Left ventricle myocardium inferior (tissue), 1 donor: ENCODE results near the gene EPHB1. TPM values are rescaled to one million over a fixed set of nuclear protein-coding genes. Genes with fewer than 3 reads are reported as not detected.

ENCODE experiments used
- DNase-seq: peaks from one replicate; pipeline ENCODE4 v3.0.0-alpha.2; 2020
- H3K27ac ChIP-seq: fragments of 200-600 bp; replicated peaks from 2 replicates; pipeline ENCODE4 v1.8.0; 2021
- H3K27me3 ChIP-seq: fragments of 200-600 bp; 2 replicates; pipeline ENCODE4 v1.8.0; 2021; ENCODE audit warnings: low read depth
- H3K36me3 ChIP-seq: fragments of 200-600 bp; 2 replicates; pipeline ENCODE4 v1.8.0; 2021
- H3K4me1 ChIP-seq: fragments of 200-600 bp; 2 replicates; pipeline ENCODE4 v1.8.0; 2021
- H3K4me3 ChIP-seq: fragments of 200-600 bp; 2 replicates; pipeline ENCODE4 v1.8.0; 2021; ENCODE audit warnings: mild to moderate bottlenecking, moderate library complexity
- H3K9me3 ChIP-seq: fragments of 200-600 bp; replicated peaks from 2 replicates; pipeline ENCODE4 v1.8.0; 2021
- CTCF ChIP-seq: fragments of 200-600 bp; IDR thresholded peaks from 2 replicates; pipeline ENCODE4 v1.8.0; 2021; ENCODE audit warnings: antibody characterized with exemption, mild to moderate bottlenecking, borderline replicate concordance
- intact Hi-C: fragments of 100-400 bp; cut with micrococcal nuclease; formaldehyde crosslinking; loops from one replicate; pipeline ENCODE4 v1.11.0; 2022
- total RNA-seq: library from RNA; stranded (reverse); fragmentation: NEBNext Ultra II Directional; extraction: Animal tissue kit (Norgen Biotek cat#: 25700); gene quantifications from one replicate; pipeline ENCODE4 v1.2.1, GENCODE V29; 2021
- donor health status: DM: no; HTN: yes; CAD: no; lungs with severe emphysema.

EPHB1 gene
- total RNA-seq, 1 donor from 2014 or later: 1.3 TPM

- Histone ChIP-seq H3K4me3 (no peak overlapping the region), H3K36me3 (no peaks in the 10 kb centered on the region), H3K4me1 (no peaks in the 10 kb centered on the region), H3K9me3 (no peaks in the 10 kb centered on the region), H3K27me3 (peaks cover 6% of the 10 kb centered on the region), H3K27ac (no peak overlapping the region)
- no peak for DNase-seq
- intact Hi-C loops: no loop called here
- TF ChIP-seq CTCF: no peak
Observed at GRCh38 chr3:135172191-135172869, 377.3 kb downstream of the EPHB1 start.

- no peak overlapping the region for H3K27ac ChIP-seq
- H3K36me3 ChIP-seq: no peaks in the 10 kb centered on the region
- H3K27me3 ChIP-seq: peaks cover 10% of the 10 kb centered on the region
- no peak overlapping the region for H3K4me3 ChIP-seq
- H3K9me3 ChIP-seq: no peaks in the 10 kb centered on the region
- intact Hi-C loops: no loop called here
- TF ChIP-seq CTCF: no peak
- no peak for DNase-seq
- H3K4me1 ChIP-seq: no peaks in the 10 kb centered on the region
Observed at GRCh38 chr3:135175728-135176277, 380.7 kb downstream of the EPHB1 start.

- no peak for TF ChIP-seq CTCF
- no peak for DNase-seq
- intact Hi-C loops: no loop called here
Observed at GRCh38 chr3:135176881-135177280, 381.8 kb downstream of the EPHB1 start.

GRCh38 chr3:135178566-135178965 is 383.5 kb downstream of the EPHB1 start:
- H3K27me3 ChIP-seq: peaks cover 10% of the 10 kb centered on the region
- no peaks in the 10 kb centered on the region for H3K36me3 ChIP-seq
- no peak for TF ChIP-seq CTCF
- no peaks in the 10 kb centered on the region for H3K9me3 ChIP-seq
- no peak overlapping the region for H3K4me3 ChIP-seq
- H3K27ac ChIP-seq: no peak overlapping the region
- intact Hi-C loops: no loop called here
- DNase-seq: no peak
- no peaks in the 10 kb centered on the region for H3K4me1 ChIP-seq

More at GRCh38 chr3:135176881-135177280, 381.8 kb downstream of the EPHB1 start:
- no peaks in the 10 kb centered on the region for H3K4me1 ChIP-seq
- no peaks in the 10 kb centered on the region for H3K9me3 ChIP-seq
- no peak overlapping the region for H3K4me3 ChIP-seq
- H3K36me3 ChIP-seq: no peaks in the 10 kb centered on the region
- no peak overlapping the region for H3K27ac ChIP-seq
- peaks cover 10% of the 10 kb centered on the region for H3K27me3 ChIP-seq

GRCh38 chr3:135181408-135181807 is 386.3 kb downstream of the EPHB1 start:
- H3K9me3 ChIP-seq: no peaks in the 10 kb centered on the region
- H3K36me3 ChIP-seq: no peaks in the 10 kb centered on the region
- H3K27ac ChIP-seq: no peak overlapping the region
- intact Hi-C loops: no loop called here
- no peaks in the 10 kb centered on the region for H3K4me1 ChIP-seq
- no peak for TF ChIP-seq CTCF
- DNase-seq: no peak
- peaks cover 10% of the 10 kb centered on the region for H3K27me3 ChIP-seq
- H3K4me3 ChIP-seq: no peak overlapping the region
